AG09319 (cell line): ENCODE measurements around the gene RPL29.

Experiments
- DNase-seq: peaks from one replicate; pipeline ENCODE4 v3.0.0-alpha.2; 2010; ENCODE audit warnings: low read depth; ENCODE audit errors: extremely low read depth
- TF ChIP-seq, protein P1 (sequence below): IDR thresholded peaks from 2 replicates; pipeline ENCODE4 v1.5.1; 2011; ENCODE audit warnings: low read depth, mild to moderate bottlenecking, inconsistent platforms, low read length, moderate library complexity

Gene RPL29

DNA sequence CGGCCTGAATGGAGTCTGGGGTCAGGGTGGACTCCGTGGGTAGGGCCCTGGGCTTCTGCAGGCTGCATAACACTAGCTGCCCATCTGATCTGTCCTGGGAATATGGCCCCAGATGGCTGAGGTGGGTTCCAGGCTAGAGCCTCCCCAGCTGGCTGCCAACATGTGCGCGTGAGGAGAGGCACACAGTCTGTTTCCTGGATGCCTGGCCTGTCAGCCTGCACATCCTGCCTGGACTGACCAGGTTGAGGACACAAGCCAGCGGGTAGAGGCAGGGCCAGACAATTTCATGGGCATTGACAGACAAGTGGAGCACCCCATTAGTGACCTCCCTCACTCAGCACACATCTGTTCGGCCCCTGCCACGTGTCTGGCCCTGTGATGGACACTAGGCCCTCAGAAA is 29.8 kb upstream of the RPL29 start:
- TF ChIP-seq, protein P1, sequence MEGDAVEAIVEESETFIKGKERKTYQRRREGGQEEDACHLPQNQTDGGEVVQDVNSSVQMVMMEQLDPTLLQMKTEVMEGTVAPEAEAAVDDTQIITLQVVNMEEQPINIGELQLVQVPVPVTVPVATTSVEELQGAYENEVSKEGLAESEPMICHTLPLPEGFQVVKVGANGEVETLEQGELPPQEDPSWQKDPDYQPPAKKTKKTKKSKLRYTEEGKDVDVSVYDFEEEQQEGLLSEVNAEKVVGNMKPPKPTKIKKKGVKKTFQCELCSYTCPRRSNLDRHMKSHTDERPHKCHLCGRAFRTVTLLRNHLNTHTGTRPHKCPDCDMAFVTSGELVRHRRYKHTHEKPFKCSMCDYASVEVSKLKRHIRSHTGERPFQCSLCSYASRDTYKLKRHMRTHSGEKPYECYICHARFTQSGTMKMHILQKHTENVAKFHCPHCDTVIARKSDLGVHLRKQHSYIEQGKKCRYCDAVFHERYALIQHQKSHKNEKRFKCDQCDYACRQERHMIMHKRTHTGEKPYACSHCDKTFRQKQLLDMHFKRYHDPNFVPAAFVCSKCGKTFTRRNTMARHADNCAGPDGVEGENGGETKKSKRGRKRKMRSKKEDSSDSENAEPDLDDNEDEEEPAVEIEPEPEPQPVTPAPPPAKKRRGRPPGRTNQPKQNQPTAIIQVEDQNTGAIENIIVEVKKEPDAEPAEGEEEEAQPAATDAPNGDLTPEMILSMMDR = no peak
- no peak for DNase-seq

DNA sequence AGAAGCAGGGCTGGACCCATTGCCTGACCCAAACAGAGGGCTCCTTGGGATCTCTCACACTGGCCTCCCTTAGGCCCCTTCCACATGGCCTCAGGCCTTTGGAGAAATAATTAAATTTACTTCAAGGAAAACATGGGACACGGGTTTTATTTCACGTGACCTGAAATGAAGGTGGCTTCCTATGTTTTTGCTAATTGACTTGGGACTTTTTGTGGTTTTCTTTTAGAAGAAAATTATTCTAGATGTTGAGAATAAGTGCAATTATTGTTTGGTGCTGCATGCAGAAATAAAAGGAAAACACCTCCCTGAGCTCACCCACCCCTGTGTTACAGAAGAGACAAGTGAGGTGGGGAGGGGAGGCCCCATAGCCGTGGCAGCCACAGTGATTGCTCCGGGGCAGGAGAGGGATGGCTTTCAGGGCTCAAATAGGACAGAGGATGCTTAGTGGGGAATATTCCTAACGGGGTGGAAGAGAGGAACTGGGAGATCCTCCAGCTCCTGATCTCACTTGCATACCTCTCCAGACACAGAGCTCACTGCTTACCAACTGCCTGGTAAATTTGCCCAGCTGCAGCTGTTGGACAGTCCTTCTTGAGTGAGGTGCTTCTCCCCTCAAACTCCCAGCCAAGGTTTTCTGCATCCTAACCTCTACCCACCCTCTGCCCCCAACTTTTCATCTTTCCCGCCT is 29.2 kb upstream of the RPL29 start:
- TF ChIP-seq, protein P1 = no peak

DNA sequence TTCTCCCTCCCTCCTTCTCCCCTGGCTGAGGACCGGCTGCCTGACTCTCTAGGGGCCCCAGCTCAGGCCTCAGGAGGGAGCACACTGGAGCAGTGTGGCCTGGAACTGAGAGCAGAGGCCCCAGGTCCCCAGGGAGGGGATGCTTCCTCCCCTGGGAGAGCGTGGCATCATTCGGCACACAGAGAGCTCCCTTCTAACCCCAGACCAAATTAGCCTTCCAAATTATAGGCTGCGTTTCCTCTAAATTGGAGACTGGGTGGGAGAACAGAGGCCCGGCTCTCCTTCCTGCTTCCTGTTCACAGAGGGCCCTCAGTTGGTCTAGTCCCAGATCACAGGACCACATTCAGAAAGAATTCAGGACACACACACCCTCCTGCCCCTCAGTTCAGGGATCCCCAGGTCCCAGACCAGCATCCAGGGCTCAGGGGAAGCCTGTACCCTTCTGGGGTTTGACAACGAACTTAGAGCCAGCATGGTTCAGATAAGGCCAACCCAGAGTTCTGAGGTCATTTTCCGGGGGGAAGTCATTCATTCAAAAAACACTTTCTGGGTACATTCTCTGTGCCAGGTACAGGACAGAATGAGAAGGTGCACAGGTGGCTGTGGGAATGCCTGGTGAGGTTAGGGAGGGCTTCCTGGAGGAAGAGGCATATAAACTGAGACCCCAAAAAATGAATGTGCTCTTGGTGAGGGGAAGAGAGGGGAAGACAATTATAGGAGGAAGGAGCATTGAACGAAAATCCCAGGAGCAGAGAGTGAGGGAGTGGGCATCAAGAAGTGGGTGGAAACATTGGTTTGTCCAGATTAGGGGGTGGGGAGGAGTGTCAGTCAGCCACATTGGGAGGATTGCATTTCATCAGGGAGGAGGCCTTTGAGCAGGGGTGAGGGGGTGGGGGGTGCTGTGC is 28.4 kb upstream of the RPL29 start:
- TF ChIP-seq, protein P1 = no peak
- no peak for DNase-seq

More for the DNA sequence above, 29.2 kb upstream of the RPL29 start:
- DNase-seq = no peak

DNA sequence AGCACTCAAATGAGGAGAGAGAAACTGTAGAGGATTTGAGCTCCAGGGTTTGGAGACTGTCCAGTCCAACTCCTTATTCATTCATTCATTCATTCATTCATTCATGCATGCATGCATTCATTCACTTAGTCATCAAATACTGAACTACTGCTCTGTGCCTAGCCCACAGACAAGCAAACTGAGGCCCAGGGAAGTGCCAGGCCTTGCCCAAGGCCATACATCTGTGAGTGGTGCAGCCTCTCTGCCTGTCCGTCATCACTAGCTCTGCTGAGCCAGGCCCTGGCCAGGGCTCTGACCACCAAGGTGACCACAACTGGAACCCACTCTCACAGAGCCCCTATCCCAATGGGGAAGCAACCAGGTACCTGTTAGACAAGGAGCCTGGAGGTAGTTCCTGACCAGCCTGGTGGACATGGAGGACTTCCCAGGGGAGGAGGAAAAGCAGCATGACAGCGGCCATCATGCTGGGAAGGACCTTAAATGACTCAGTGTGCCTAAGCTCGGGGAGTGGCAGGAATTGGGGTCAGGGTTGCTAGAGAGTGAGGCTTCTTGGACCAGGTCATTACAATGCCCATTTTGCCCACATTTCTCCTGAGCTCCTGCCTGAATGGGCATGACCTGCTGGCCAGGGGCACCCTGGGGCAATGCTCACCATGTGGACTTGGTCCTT is 27.5 kb upstream of the RPL29 start:
- TF ChIP-seq, protein P1 = no peak
- no peak for DNase-seq

DNA sequence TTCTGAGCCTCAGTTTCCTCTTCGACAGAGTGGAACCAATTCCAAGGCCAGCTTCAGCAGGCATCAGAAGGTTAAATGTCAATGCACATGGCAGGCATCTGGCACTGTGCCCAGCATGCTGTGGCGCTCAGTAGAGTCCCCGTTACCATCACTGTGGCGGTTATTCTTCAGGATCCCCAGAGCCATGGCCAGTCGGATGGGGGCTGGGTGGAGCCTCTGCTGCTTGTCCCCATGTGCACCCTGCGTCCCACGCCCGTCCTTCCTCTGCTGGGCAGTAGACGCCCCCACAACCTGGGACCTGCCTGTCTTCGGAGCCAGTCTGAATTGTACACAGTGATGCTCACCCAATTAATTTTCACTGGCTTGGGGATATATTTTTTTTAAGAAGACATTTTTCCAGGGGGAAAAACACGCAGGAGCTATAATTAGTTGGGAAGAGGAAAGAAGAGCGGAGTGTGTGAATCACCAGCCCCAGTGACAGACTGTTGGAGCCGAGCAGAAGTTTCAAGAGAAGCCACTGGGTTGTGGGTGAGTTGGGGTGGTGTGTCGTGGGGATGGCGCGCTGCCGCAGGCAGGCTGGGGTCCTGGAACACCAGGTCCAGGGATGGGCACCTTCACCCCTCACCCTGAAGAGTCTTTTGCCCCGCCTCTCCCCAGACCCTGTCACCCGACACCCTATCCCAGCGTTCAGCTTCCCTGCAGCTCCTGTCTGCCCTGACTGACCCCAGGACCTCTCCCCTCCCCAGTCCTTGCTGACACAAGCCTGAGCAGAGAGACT is 26.8 kb upstream of the RPL29 start:
- DNase-seq = no peak
- TF ChIP-seq, protein P1 = no peak

DNA sequence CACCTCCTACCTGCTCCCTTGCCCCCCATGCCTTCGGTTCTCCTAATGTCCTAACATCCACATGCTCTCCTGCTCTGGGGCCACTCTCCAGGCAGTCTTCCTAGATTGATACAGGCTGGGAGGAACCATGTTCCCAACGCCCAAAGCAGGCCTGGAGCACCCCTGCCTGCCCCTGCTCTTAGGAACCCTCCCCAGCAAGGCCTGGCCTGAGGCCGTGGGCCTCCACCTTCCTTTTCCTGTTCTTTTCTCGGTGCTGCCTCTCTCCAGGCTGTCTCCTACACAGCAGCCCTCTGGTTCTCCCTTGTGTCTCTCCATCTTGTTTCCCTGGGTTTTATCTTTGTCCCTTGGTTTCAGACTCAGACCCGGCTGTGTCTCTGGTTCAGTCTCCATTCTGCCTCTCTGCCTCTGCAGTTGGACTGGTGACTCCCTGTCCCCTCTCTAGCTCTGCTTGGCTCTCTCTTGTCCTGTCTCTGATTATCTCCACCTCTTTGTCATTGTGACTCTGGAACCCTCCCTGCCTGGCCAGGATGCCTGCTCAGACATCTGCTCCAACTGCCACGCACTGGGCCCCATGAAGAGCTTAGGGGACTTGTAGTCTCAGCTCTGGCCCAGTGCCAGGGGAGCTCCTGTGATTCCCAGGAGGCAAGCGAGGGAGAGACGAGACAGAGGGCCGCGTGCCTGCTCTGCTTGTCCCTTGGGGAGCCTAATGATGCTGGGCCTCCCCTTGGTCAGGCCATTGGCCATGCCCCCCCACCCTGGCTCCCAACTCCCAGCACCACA is 26.0 kb upstream of the RPL29 start:
- TF ChIP-seq, protein P1 = no peak
- DNase-seq = no peak
